ENCODE results near the gene LAPTM5. TPM values are rescaled to one million over a fixed set of nuclear protein-coding genes. Genes with fewer than 3 reads are reported as not detected.

The LAPTM5 gene
- total and polyA plus RNA-seq, 8 donors, result 4.6 to 48.4 (median 35.4) TPM

DNA sequence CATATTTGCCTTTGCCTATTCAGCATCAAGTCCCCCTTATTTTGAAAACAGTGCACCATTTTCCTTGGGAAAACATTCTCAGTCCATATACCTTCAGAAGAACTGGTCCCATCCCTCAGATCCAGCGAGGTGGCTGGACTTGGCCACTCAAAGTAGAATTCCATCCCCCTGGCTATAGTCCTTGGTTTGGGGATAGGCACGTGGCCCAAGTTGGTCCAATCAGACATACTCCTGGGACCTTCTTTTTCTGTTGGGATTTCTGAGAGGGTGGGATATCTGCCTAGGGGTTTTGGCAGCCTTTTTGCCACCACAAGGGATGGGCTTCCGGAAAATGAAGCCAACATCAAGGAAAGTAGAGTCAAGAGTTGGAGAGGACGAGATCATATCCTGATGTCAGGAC is 23.5 kb downstream of the LAPTM5 start:
- H3K9me3 ChIP-seq, result no peaks in the 10 kb centered on the region
- H3K36me3 ChIP-seq, result peaks cover 0 to 57% (median 34%) of the 10 kb centered on the region in 4 donors
- no peak for DNase-seq
- no peak overlapping the region for H3K27ac ChIP-seq
- H3K4me1 ChIP-seq, result no peaks in the 10 kb centered on the region
- intact Hi-C loops (cut with DNase I; ENCODE audit: low total_unique reads), result no loop called here
- H3K4me3 ChIP-seq, result no peak overlapping the region
- TF ChIP-seq EP300 (IDR thresholded peaks at IDR 0.05), result no peak
- TF ChIP-seq POLR2A (IDR thresholded peaks at IDR 0.05), result no peak
- no peak for TF ChIP-seq CTCF (IDR thresholded peaks at IDR 0.05)
- no peak for TF ChIP-seq POLR2AphosphoS5 (IDR thresholded peaks at IDR 0.05)
- no peaks in the 10 kb centered on the region for H3K27me3 ChIP-seq
- WGBS, 5 donors, result 87 to 95% (median 92%) methylated on average over 4 of the region's 4 CpGs

GRCh38 chr1:30733493-30733892 is 24.1 kb downstream of the LAPTM5 start:
- intact Hi-C loops (cut with DNase I; ENCODE audit: low total_unique reads), result no loop called here
- H3K36me3 ChIP-seq, result peaks cover 0 to 51% (median 28%) of the 10 kb centered on the region in 4 donors
- TF ChIP-seq CTCF (IDR thresholded peaks at IDR 0.05) (no peak), POLR2AphosphoS5 (IDR thresholded peaks at IDR 0.05) (no peak), POLR2A (IDR thresholded peaks at IDR 0.05) (no peak), EP300 (IDR thresholded peaks at IDR 0.05) (no peak)
- DNase-seq, result no peak
- no peaks in the 10 kb centered on the region for H3K9me3 ChIP-seq
- H3K4me3 ChIP-seq, result no peak overlapping the region
- H3K27me3 ChIP-seq, result no peaks in the 10 kb centered on the region
- WGBS, 5 donors, result 68 to 76% (median 75%) methylated on average over 8 of the region's 8 CpGs
- no peaks in the 10 kb centered on the region for H3K4me1 ChIP-seq
- H3K27ac ChIP-seq, result no peak overlapping the region

GRCh38 chr1:30732277-30732996 is 25.1 kb downstream of the LAPTM5 start:
- no peak overlapping the region for H3K4me3 ChIP-seq
- peaks cover 0 to 41% (median 21%) of the 10 kb centered on the region in 4 donors for H3K36me3 ChIP-seq
- H3K27me3 ChIP-seq, result no peaks in the 10 kb centered on the region
- TF ChIP-seq POLR2AphosphoS5 (IDR thresholded peaks at IDR 0.05) (no peak), EP300 (IDR thresholded peaks at IDR 0.05) (no peak), CTCF (IDR thresholded peaks at IDR 0.05) (no peak), POLR2A (IDR thresholded peaks at IDR 0.05) (no peak)
- intact Hi-C loops (cut with DNase I; ENCODE audit: low total_unique reads), result no loop called here
- no peak for DNase-seq
- no peaks in the 10 kb centered on the region for H3K9me3 ChIP-seq
- 71 to 80% (median 75%) methylated on average over 6 to 10 of the region's 10 CpGs for WGBS, 5 donors
- no peak overlapping the region for H3K27ac ChIP-seq
- H3K4me1 ChIP-seq, result no peaks in the 10 kb centered on the region

DNA sequence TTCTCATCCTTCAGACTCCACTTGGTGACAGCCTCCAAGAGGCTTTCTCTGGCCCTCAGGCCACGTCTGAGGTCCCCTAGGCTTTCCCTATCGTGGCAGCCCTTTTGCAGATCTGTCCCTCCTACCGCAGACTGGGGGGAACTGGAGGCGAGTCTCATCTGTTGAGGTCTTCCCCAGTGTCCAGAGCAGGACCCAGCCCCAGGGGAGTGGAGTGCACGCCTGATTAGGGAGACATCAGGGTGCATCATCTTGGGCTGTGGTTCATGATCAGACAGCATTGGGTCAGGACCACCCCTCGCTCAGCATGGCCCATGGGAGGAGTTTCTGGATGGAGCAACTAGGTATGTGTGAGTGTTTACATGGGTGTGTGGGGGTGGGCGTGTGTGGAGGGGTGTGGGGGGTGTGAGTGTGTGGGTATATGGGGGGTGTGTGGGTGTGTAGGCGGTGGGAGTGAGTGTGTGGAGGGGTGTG is 25.7 kb downstream of the LAPTM5 start:
- H3K4me3 ChIP-seq, result no peak overlapping the region
- DNase-seq, result no peak
- H3K27ac ChIP-seq, result no peak overlapping the region
- intact Hi-C loops (cut with DNase I; ENCODE audit: low total_unique reads), result no loop called here
- H3K27me3 ChIP-seq, result no peaks in the 10 kb centered on the region
- no peaks in the 10 kb centered on the region for H3K9me3 ChIP-seq
- peaks cover 0 to 36% (median 19%) of the 10 kb centered on the region in 4 donors for H3K36me3 ChIP-seq
- no peaks in the 10 kb centered on the region for H3K4me1 ChIP-seq
- WGBS, 5 donors, result 66 to 77% (median 72%) methylated on average over 8 of the region's 8 CpGs
- TF ChIP-seq CTCF (IDR thresholded peaks at IDR 0.05) (no peak), POLR2A (IDR thresholded peaks at IDR 0.05) (no peak), POLR2AphosphoS5 (IDR thresholded peaks at IDR 0.05) (no peak), EP300 (IDR thresholded peaks at IDR 0.05) (no peak)
